Activated T-cell treated with anti-CD3 and anti-CD28 coated beads, Interleukin-2, amount 50 U/mL, for 4 hours (primary cell): Measurements from ENCODE around the gene KRT33A. TPM values are rescaled to one million over a fixed set of nuclear protein-coding genes. Genes with fewer than 3 reads are reported as not detected.

Experiments
- ATAC-seq, 2 donors: fragments of 200-7000 bp; cut with Tn5 transposase; one replicate each; pipeline ENCODE4 v1.10.0; 2021
- DNase-seq: peaks from one replicate; pipeline ENCODE4 v3.0.0-alpha.2; 2020
- H3K27me3 Mint-ChIP-seq: one replicate; pipeline ENCODE4 v1.8.0; 2021; ENCODE audit warnings: low read depth, mixed read lengths
- H3K36me3 Mint-ChIP-seq: one replicate; pipeline ENCODE4 v1.8.0; 2022; ENCODE audit warnings: mixed read lengths; ENCODE audit not compliant: insufficient read depth
- H3K4me1 Mint-ChIP-seq: one replicate; pipeline ENCODE4 v1.8.0; 2021; ENCODE audit warnings: low read depth, mixed read lengths
- H3K4me3 Mint-ChIP-seq: one replicate; pipeline ENCODE4 v1.8.0; 2021; ENCODE audit warnings: mild to moderate bottlenecking, moderate library complexity, mixed read lengths
- H3K9me3 Mint-ChIP-seq: one replicate; pipeline ENCODE4 v1.8.0; 2021; ENCODE audit warnings: mixed read lengths
- total RNA-seq, 3 donors: library from RNA; stranded (reverse); gene quantifications; one replicate each; pipeline ENCODE4 v1.2.1, GENCODE V29; 2021

KRT33A gene
- total RNA-seq, 3 donors from 2014 or later, result not detected

- H3K4me1 Mint-ChIP-seq, result peaks cover 46% of the 10 kb centered on the region
- ATAC-seq (no peak), DNase-seq (no peak)
- no peaks in the 10 kb centered on the region for H3K36me3 Mint-ChIP-seq
- H3K4me3 Mint-ChIP-seq, result no peak overlapping the region
- no peaks in the 10 kb centered on the region for H3K27me3 Mint-ChIP-seq
- no peaks in the 10 kb centered on the region for H3K9me3 Mint-ChIP-seq
These were observed 19.0 kb downstream of the KRT33A start for GRCh38 chr17:41331606-41332005.

GRCh38 chr17:41329279-41329948 is 21.2 kb downstream of the KRT33A start:
- Mint-ChIP-seq H3K4me1 (peaks cover 39% of the 10 kb centered on the region), H3K36me3 (no peaks in the 10 kb centered on the region), H3K27me3 (no peaks in the 10 kb centered on the region), H3K9me3 (no peaks in the 10 kb centered on the region), H3K4me3 (no peak overlapping the region)
- DNase-seq, result no peak
- ATAC-seq, result peak in 1 of 2 donors; percentile 34

GRCh38 chr17:41328207-41328606 is 22.4 kb downstream of the KRT33A start:
- Mint-ChIP-seq H3K4me3 (no peak overlapping the region), H3K4me1 (peaks cover 42% of the 10 kb centered on the region), H3K36me3 (no peaks in the 10 kb centered on the region), H3K27me3 (no peaks in the 10 kb centered on the region), H3K9me3 (no peaks in the 10 kb centered on the region)
- DNase-seq (no peak), ATAC-seq (no peak)

GRCh38 chr17:41327411-41328120 is 23.1 kb downstream of the KRT33A start:
- Mint-ChIP-seq H3K9me3 (no peaks in the 10 kb centered on the region), H3K4me3 (no peak overlapping the region), H3K4me1 (peaks cover 49% of the 10 kb centered on the region), H3K36me3 (no peaks in the 10 kb centered on the region), H3K27me3 (no peaks in the 10 kb centered on the region)
- ATAC-seq (no peak), DNase-seq (no peak)

GRCh38 chr17:41326173-41327145 is 24.2 kb downstream of the KRT33A start:
- ATAC-seq, result no peak
- Mint-ChIP-seq H3K27me3 (no peaks in the 10 kb centered on the region), H3K36me3 (no peaks in the 10 kb centered on the region), H3K9me3 (no peaks in the 10 kb centered on the region), H3K4me3 (no peak overlapping the region), H3K4me1 (peaks cover 59% of the 10 kb centered on the region)
- no peak for DNase-seq

GRCh38 chr17:41325611-41326010 is 25.0 kb downstream of the KRT33A start:
- Mint-ChIP-seq H3K9me3 (no peaks in the 10 kb centered on the region), H3K4me1 (peaks cover 59% of the 10 kb centered on the region)

GRCh38 chr17:41325126-41325525 is 25.5 kb downstream of the KRT33A start:
- H3K27me3 Mint-ChIP-seq, result no peaks in the 10 kb centered on the region
- no peak for DNase-seq
- peaks cover 1% of the 10 kb centered on the region for H3K9me3 Mint-ChIP-seq
- no peaks in the 10 kb centered on the region for H3K36me3 Mint-ChIP-seq
- peaks cover 59% of the 10 kb centered on the region for H3K4me1 Mint-ChIP-seq
- ATAC-seq, result no peak
- no peak overlapping the region for H3K4me3 Mint-ChIP-seq

More at GRCh38 chr17:41325611-41326010, 25.0 kb downstream of the KRT33A start:
- H3K27me3 Mint-ChIP-seq, result no peaks in the 10 kb centered on the region
- no peaks in the 10 kb centered on the region for H3K36me3 Mint-ChIP-seq
- no peak overlapping the region for H3K4me3 Mint-ChIP-seq
- DNase-seq (no peak), ATAC-seq (no peak)

GRCh38 chr17:41324180-41325075 is 26.2 kb downstream of the KRT33A start:
- DNase-seq, result no peak
- H3K36me3 Mint-ChIP-seq, result no peaks in the 10 kb centered on the region
- no peak overlapping the region for H3K4me3 Mint-ChIP-seq
- peaks cover 8% of the 10 kb centered on the region for H3K9me3 Mint-ChIP-seq
- no peak for ATAC-seq
- peaks cover 59% of the 10 kb centered on the region for H3K4me1 Mint-ChIP-seq
- no peaks in the 10 kb centered on the region for H3K27me3 Mint-ChIP-seq

GRCh38 chr17:41322903-41323895 is 27.4 kb downstream of the KRT33A start:
- no peak for DNase-seq
- Mint-ChIP-seq H3K4me3 (no peak overlapping the region), H3K27me3 (peaks cover 2% of the 10 kb centered on the region), H3K36me3 (no peaks in the 10 kb centered on the region), H3K9me3 (peaks cover 14% of the 10 kb centered on the region), H3K4me1 (peaks cover 53% of the 10 kb centered on the region)
- ATAC-seq, result no peak

- Mint-ChIP-seq H3K4me1 (peaks cover 50% of the 10 kb centered on the region), H3K36me3 (no peaks in the 10 kb centered on the region), H3K4me3 (no peak overlapping the region), H3K9me3 (peaks cover 14% of the 10 kb centered on the region), H3K27me3 (peaks cover 3% of the 10 kb centered on the region)
- ATAC-seq (peak in 1 of 2 donors; percentile 67), DNase-seq (no peak)
These were observed 28.3 kb downstream of the KRT33A start for GRCh38 chr17:41322094-41322902.

GRCh38 chr17:41318231-41318630 is 32.4 kb downstream of the KRT33A start:
- Mint-ChIP-seq H3K4me3 (no peak overlapping the region), H3K4me1 (peaks cover 17% of the 10 kb centered on the region), H3K9me3 (peaks cover 14% of the 10 kb centered on the region), H3K36me3 (no peaks in the 10 kb centered on the region), H3K27me3 (peaks cover 3% of the 10 kb centered on the region)
- no peak for DNase-seq
- ATAC-seq, result no peak

GRCh38 chr17:41315814-41316445 is 34.7 kb downstream of the KRT33A start:
- Mint-ChIP-seq H3K4me1 (peaks cover 9% of the 10 kb centered on the region), H3K36me3 (no peaks in the 10 kb centered on the region), H3K4me3 (no peak overlapping the region), H3K27me3 (peaks cover 3% of the 10 kb centered on the region), H3K9me3 (peaks cover 14% of the 10 kb centered on the region)
- DNase-seq (no peak), ATAC-seq (no peak)
